ENCODE results near the gene FBH1. TPM values are rescaled to one million over a fixed set of nuclear protein-coding genes. Genes with fewer than 3 reads are reported as not detected.
"Not testable (repeated sequence)": the region's sequence is repeated elsewhere in the genome, so short reads cannot be mapped to it uniquely, and the experiment has no call there.

FBH1 gene
- total and polyA plus RNA-seq, 7 donors: 32.4 to 59.3 (median 43.2) TPM

DNA sequence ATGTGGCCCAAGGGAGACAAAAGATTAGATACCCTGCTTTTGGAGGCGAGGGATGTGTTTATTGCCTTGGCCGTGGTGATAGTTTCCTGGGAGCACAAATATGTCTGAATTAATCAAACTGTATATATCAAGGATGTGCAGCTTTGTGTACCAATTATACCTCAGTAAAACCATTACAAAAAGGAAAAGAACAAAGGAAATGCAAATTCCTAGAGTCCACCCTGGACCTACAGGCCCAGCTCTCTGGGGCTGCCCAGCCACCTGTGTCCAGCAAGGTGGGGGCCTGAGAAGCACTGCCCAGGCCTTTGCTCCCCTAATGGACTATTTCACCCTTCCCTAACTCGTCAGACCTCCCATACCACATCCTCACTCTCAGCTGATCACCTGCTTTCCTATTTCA, 20.9 kb upstream of the FBH1 start:
- Histone ChIP-seq H3K4me3 (no peak overlapping the region), H3K27me3 (ENCODE audit: insufficient read depth in 3 of 3, low read length in 2 of 3) (no peaks in the 10 kb centered on the region), H3K36me3 (ENCODE audit: insufficient read depth in 1 of 2, low read depth in 1 of 2) (peaks cover 0 to 2% of the 10 kb centered on the region in 2 donors), H3K9me3 (no peaks in the 10 kb centered on the region), H3K4me1 (no peaks in the 10 kb centered on the region), H3K27ac (no peak overlapping the region)
- no peak for DNase-seq
- no peak for ATAC-seq
- intact Hi-C loops (cut with DNase I): no loop called here
- 87 to 93% (median 87%) methylated on average over 3 of the region's 3 CpGs for WGBS, 3 donors
- TF ChIP-seq, protein P1, sequence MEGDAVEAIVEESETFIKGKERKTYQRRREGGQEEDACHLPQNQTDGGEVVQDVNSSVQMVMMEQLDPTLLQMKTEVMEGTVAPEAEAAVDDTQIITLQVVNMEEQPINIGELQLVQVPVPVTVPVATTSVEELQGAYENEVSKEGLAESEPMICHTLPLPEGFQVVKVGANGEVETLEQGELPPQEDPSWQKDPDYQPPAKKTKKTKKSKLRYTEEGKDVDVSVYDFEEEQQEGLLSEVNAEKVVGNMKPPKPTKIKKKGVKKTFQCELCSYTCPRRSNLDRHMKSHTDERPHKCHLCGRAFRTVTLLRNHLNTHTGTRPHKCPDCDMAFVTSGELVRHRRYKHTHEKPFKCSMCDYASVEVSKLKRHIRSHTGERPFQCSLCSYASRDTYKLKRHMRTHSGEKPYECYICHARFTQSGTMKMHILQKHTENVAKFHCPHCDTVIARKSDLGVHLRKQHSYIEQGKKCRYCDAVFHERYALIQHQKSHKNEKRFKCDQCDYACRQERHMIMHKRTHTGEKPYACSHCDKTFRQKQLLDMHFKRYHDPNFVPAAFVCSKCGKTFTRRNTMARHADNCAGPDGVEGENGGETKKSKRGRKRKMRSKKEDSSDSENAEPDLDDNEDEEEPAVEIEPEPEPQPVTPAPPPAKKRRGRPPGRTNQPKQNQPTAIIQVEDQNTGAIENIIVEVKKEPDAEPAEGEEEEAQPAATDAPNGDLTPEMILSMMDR (IDR thresholded peaks at IDR 0.05): no peak

DNA sequence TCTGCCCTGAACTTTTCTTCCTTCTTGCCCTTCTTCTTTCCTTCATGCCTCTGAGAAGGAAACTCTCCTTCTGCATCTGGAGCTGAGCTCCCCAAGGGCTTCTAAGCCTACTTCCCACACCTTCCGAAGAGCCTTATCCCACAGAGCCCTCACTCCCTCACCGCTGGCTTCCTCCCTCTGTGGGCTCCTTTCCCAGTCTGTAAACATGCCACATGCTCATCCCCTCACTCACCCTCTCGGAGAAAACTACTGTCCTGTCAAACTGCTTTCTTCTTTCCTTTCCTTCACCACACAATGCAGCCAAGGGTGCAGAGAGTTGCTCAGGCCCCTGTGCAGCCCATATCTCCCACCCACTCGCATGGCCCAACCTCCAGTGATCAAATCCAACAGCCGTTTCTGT, 18.4 kb upstream of the FBH1 start:
- H3K27ac ChIP-seq: no peak overlapping the region
- no peaks in the 10 kb centered on the region for H3K27me3 ChIP-seq (ENCODE audit: insufficient read depth in 3 of 3, low read length in 2 of 3)
- no peaks in the 10 kb centered on the region for H3K9me3 ChIP-seq
- peaks cover 0 to 22% of the 10 kb centered on the region in 2 donors for H3K36me3 ChIP-seq (ENCODE audit: insufficient read depth in 1 of 2, low read depth in 1 of 2)
- DNase-seq: no peak
- no peak for ATAC-seq
- WGBS, 3 donors: 75 to 78% (median 75%) methylated on average over 5 of the region's 5 CpGs
- intact Hi-C loops (cut with DNase I): loop anchor here (5.0 to 10.0 kb wide), 3 partner anchors 59 to 187 kb away; partner anchors contain the start of genes GDI2 (in 1 of the 2) and TASOR2 (in 1 of the 2)
- TF ChIP-seq, protein P1 (IDR thresholded peaks at IDR 0.05): no peak
- H3K4me1 ChIP-seq: no peaks in the 10 kb centered on the region
- H3K4me3 ChIP-seq: no peak overlapping the region

DNA sequence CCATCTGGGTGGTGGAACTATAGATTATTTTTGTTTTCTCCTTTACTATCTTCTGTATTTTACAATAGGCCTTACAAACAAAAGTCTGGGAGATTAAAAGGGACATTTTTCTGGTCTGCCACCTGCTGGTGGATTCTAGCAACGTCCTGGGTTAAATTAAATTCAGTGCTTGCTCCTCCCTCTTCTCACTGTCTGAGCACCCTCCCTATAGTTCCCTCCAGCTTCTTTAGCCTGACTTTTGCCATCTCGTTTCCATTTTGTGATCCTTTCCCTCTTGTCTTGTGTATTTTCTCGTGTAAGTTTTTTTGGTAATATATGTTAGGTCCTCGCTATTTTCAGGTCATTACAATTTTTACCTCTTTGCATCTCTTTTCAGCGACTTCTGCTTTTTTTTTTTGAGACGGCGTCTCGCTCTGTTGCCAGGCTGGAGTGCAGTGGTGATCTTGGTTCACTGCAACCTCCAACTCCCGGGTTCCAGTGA, 16.5 kb upstream of the FBH1 start:
- Histone ChIP-seq H3K27me3 (ENCODE audit: insufficient read depth in 3 of 3, low read length in 2 of 3) (no peaks in the 10 kb centered on the region), H3K9me3 (no peaks in the 10 kb centered on the region), H3K4me3 (no peak overlapping the region), H3K36me3 (ENCODE audit: insufficient read depth in 1 of 2, low read depth in 1 of 2) (peaks cover 2 to 41% of the 10 kb centered on the region in 2 donors), H3K4me1 (no peaks in the 10 kb centered on the region), H3K27ac (no peak overlapping the region)
- TF ChIP-seq, protein P1 (IDR thresholded peaks at IDR 0.05): peak; percentile 73
- 52 to 57% (median 53%) methylated on average over 9 of the region's 9 CpGs for whole genome bisulfite sequencing, 3 donors
- ATAC-seq (peak; percentile 62 to 88 (median 73)), DNase-seq (peak; percentile 32 to 64)
- intact Hi-C loops (cut with DNase I): loop anchor here (5.0 to 10.0 kb wide), 3 partner anchors 61 to 189 kb away; partner anchors contain the start of genes GDI2 (in 1 of the 2) and TASOR2 (in 1 of the 2)

DNA sequence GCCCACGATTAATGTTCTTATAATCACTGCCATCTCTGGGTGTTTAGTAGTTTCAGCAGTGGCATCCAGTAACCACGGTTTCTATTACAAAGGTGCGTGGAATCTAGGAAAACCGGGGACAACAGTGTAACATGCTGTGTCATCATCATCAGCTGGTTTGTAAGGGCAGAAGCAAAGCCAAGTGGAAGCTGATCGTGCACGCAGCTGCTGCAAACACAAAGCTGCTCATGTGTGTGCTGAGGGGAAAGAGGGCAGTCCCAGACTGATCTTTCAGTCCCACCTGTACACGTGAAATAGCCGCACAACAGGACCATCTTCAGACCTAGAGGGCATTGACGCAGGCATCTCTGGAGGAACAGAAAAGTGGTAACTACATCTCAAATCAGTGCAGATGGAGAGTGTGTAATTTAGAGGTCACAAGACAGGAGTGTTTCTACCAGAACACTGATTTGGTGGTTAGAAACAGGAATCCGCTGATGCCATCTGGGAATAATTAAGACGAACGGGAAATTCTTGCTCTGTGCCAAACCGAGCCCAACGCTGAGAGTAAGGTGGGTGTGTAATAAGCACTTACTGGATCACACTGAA, 13.8 kb upstream of the FBH1 start:
- H3K4me3 ChIP-seq: no peak overlapping the region
- WGBS, 3 donors: 58 to 65% (median 62%) methylated on average over 14 of the region's 14 CpGs
- DNase-seq: no peak
- no peaks in the 10 kb centered on the region for H3K4me1 ChIP-seq
- peak in 2 of 4 donors; percentile 58 to 73 for ATAC-seq
- H3K27ac ChIP-seq: peak overlapping the region; percentile 27
- peaks cover 2 to 68% of the 10 kb centered on the region in 2 donors for H3K36me3 ChIP-seq (ENCODE audit: insufficient read depth in 1 of 2, low read depth in 1 of 2)
- no peaks in the 10 kb centered on the region for H3K9me3 ChIP-seq
- H3K27me3 ChIP-seq (ENCODE audit: insufficient read depth in 3 of 3, low read length in 2 of 3): no peaks in the 10 kb centered on the region
- intact Hi-C loops (cut with DNase I): loop anchor here in 1 of 2 donors (10.0 kb wide), 1 partner anchor 191 kb away; the partner anchor contains the start of gene TASOR2
- TF ChIP-seq, protein P1 (IDR thresholded peaks at IDR 0.05): no peak

DNA sequence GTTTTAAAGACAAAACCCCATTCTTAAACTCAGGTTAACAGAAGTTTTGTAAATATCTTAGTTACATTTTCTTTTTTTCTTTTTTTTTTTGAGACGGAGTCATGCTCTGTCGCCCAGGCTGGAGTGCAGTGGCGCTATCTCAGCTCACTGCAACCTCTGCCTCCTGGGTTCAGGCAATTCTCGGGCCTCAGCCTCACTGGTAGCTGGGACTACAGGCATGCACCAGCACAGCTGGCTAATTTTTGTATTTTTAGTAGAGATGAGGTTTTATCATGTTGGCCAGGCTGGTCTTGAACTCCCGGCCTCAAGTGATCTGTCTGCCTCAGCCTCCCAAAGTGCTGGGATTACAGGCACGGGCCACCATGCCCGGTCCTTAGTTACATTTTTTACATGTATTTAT, 13.0 kb upstream of the FBH1 start:
- not testable (repeated sequence) for H3K27ac ChIP-seq; H3K4me1 ChIP-seq; DNase-seq; ATAC-seq; H3K27me3 ChIP-seq (ENCODE audit: insufficient read depth in 3 of 3, low read length in 2 of 3); H3K4me3 ChIP-seq; H3K9me3 ChIP-seq
- 93 to 95% (median 94%) methylated on average over 7 of the region's 7 CpGs for WGBS, 3 donors
- peaks cover 3 to 76% of the 10 kb centered on the region in 2 donors for H3K36me3 ChIP-seq (ENCODE audit: insufficient read depth in 1 of 2, low read depth in 1 of 2)
- intact Hi-C loops (cut with DNase I): loop anchor here in 1 of 2 donors (10.0 kb wide), 1 partner anchor 192 kb away; the partner anchor contains the start of gene TASOR2
